ENCODE results near the gene NHSL1.

DNA sequence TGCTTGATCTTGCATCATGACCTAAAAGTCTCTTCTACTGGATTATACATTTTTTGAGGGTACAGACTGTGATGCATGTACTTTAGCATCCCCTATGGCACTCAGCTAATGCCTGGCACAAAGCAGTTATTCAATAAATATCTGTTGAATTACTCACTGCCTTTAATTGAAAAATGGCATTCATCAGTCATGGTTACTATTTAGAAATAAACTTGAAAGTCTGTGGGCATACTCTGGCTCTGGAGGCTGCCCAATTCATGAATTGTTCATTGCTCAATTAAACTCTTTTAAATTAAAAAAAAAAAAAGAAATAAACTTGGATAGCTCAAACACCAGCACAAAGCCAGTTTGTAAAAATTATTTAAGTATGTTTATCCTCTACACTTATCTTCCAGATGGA is 55.3 kb downstream of the NHSL1 start:
- TF ChIP-seq, protein P1, sequence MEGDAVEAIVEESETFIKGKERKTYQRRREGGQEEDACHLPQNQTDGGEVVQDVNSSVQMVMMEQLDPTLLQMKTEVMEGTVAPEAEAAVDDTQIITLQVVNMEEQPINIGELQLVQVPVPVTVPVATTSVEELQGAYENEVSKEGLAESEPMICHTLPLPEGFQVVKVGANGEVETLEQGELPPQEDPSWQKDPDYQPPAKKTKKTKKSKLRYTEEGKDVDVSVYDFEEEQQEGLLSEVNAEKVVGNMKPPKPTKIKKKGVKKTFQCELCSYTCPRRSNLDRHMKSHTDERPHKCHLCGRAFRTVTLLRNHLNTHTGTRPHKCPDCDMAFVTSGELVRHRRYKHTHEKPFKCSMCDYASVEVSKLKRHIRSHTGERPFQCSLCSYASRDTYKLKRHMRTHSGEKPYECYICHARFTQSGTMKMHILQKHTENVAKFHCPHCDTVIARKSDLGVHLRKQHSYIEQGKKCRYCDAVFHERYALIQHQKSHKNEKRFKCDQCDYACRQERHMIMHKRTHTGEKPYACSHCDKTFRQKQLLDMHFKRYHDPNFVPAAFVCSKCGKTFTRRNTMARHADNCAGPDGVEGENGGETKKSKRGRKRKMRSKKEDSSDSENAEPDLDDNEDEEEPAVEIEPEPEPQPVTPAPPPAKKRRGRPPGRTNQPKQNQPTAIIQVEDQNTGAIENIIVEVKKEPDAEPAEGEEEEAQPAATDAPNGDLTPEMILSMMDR (IDR thresholded peaks at IDR 0.05): no peak
- TF ChIP-seq POLR2A (IDR thresholded peaks at IDR 0.05): no peak

Measured in right lobe of liver (tissue), 4 donors.